GM12872 (cell line): Measurements from ENCODE around the gene TEX35.
A peak's percentile ranks its signal among the peaks of the same experiment; 100 is the strongest.

Source experiments
- CTCF ChIP-seq: IDR thresholded peaks from 3 replicates; pipeline ENCODE4 v1.5.1; 2011; ENCODE audit warnings: low read depth, mild to moderate bottlenecking, low read length, moderate library complexity; ENCODE audit not compliant: insufficient read depth

Gene TEX35

GRCh38 chr1:178531887-178532286 lies 19.0 kb downstream of the TEX35 start:
- TF ChIP-seq CTCF: no peak

GRCh38 chr1:178532392-178532791 lies 19.5 kb downstream of the TEX35 start:
- TF ChIP-seq CTCF: peak; percentile 90

GRCh38 chr1:178533121-178533946 lies 20.4 kb downstream of the TEX35 start:
- no peak for TF ChIP-seq CTCF

- no peak for TF ChIP-seq CTCF
Measured at GRCh38 chr1:178534137-178534868, 21.4 kb downstream of the TEX35 start.

- no peak for TF ChIP-seq CTCF
Measured at GRCh38 chr1:178536329-178536728, 23.4 kb downstream of the TEX35 start.

- TF ChIP-seq CTCF: no peak
Measured at GRCh38 chr1:178536844-178537371, 24.0 kb downstream of the TEX35 start.

- TF ChIP-seq CTCF: no peak
Measured at GRCh38 chr1:178537382-178538090, 24.6 kb downstream of the TEX35 start.
